Measurements from ENCODE around the gene RGP1.

GRCh38 chr9:35750256-35750531 is 1.1 kb downstream of the RGP1 start:
- no peak for TF ChIP-seq CTCF (IDR thresholded peaks at IDR 0.05)
- no peak for TF ChIP-seq EP300 (IDR thresholded peaks at IDR 0.05)
- TF ChIP-seq POLR2A (IDR thresholded peaks at IDR 0.05), result no peak
